COLO668 (cell line): Measurements from ENCODE around the gene ABCC1.
"Not testable (repeated sequence)": the region's sequence is repeated elsewhere in the genome, so short reads cannot be mapped to it uniquely, and the experiment has no call there.

Experiments
- DNase-seq: peaks from one replicate; lab custom pipeline; 2025; ENCODE audit not compliant: unreplicated experiment; lab: John Stamatoyannopoulos, UW

ABCC1 gene

DNA sequence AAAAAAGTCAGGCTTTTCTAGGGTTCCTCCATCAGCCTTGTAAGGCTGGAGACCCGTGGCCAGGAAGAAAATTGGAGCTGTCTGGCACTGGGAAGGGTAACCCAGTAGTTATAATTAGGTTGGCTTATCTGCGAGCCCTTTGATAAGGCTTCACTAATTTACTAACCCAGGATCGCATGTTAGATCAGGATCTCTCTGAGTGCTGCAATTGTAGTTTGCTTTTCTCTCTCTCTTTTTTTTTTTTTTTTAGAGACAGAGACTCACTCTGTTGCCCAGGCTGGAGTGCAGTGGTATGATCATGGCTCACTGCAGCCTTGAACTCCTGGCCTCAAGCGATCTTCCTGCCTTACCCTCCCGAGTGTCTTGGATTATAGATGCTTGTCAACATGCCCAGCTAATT is 17.0 kb downstream of the ABCC1 start:
- no peak for DNase-seq

DNA sequence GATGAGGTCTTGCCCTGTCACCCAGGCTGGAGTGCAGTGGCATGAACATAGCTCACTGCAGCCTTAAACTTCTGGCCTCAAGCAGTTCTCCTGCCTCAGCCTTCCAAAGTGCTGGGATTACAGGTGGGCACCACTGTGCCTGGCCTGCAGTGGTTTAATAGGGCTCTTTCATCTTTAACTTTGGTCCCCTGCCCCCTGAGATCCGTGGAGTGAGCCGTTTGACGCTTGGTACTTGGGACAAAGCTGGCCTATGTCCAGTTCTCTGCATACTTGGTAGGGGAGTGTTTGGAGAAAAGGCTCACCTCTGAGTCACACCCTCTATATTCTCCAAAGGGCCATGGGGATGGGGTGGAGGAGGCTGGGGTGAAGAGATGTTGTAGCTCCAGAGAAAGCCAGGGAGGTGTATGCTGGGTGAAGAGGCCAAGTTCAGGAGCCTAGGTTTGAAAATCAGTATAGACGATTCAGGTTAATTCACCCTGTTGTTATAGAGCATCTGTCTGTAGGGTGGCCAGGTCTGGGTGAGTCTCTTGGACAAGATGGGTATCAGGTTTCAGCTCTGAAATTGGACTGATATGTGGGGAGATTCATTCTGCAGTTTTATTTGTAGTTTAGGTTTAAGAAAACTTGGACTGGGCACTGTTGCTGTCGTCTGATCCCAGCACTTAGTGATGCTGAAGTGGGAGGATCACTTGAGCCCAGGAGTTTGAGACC is 17.6 kb downstream of the ABCC1 start:
- DNase-seq = no peak

- DNase-seq = no peak
Measured at GRCh38 chr16:15967655-15968315, 18.4 kb downstream of the ABCC1 start.

DNA sequence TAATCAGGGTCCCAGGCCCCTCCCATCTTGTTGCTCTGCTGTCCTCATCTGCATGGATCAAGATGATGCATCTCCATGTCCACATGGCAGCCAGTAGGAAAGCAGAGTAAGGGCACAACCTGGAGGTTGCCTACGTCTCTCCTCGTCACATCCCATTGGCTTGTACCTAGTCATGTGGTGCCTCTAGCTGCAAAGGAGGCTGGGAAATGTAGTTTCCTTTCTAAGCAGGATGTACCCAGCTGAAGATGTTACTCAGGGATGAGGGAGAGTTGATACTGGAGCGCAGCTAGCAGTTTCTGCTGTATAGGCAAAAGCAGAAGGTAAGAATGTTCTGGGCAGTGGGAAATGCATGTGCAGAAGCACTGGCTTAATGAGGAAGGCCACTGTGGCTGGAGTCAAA is 20.8 kb downstream of the ABCC1 start:
- DNase-seq = no peak

DNA sequence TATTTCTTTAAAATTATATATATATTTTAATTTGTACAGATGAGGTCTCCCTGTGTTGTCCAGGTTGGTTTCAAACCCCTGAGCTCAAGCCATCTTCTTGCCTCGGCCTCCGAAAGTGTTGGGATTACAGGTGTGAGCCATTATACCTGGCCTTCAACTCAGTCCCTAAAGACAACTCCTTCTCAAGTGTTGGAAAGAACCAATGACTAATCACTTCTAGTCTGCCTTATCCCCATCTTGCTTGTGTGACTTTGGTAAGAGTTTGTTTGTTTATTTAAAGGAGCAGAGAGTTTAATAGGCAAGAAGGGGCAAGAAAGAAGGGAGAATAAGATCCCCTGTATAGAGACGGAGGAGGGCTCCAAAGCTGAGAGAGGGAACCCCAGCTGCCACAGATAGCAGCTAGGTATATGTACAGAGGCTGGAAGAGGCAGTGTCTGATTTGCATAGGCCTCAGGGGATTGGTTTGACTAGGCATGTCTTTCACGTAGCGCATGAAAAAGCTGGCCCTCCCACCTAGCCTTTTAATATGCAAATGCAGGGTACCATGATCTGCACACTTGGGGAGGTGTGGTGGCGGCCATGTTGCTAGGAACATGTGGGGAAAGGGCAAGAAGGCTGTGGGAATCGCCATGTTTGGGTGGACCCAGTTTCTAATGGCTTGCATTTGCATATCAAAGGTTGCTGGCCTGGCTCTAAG is 21.5 kb downstream of the ABCC1 start:
- no peak for DNase-seq

GRCh38 chr16:15971440-15971815 is 22.0 kb downstream of the ABCC1 start:
- DNase-seq = no peak

- no peak for DNase-seq
Measured at GRCh38 chr16:15972046-15972868, 22.8 kb downstream of the ABCC1 start.

- no peak for DNase-seq
Measured at GRCh38 chr16:15973421-15973820, 24.0 kb downstream of the ABCC1 start.

DNA sequence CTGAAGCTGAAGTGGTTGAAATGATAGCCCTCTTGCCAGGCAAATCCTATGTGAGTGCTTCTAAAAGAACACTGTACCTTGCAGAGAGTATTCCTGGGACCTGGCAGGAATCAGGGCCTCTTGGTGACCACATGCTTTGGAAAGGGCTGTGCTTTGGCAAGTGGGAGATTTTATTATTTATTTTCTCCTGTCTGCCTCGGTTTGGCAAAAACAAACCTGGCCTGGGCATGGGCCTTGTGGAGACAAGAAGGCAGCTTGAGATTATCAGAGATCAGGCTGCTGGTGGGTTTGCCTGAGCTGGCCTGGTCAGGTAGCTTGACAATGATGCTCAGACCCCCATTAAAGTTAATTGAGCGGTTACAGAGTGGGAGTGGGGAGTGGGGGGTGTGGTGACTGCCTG is 24.6 kb downstream of the ABCC1 start:
- DNase-seq = no peak

- no peak for DNase-seq
Measured at GRCh38 chr16:15975172-15975571, 25.8 kb downstream of the ABCC1 start.

GRCh38 chr16:15976225-15976812 is 26.9 kb downstream of the ABCC1 start:
- no peak for DNase-seq

DNA sequence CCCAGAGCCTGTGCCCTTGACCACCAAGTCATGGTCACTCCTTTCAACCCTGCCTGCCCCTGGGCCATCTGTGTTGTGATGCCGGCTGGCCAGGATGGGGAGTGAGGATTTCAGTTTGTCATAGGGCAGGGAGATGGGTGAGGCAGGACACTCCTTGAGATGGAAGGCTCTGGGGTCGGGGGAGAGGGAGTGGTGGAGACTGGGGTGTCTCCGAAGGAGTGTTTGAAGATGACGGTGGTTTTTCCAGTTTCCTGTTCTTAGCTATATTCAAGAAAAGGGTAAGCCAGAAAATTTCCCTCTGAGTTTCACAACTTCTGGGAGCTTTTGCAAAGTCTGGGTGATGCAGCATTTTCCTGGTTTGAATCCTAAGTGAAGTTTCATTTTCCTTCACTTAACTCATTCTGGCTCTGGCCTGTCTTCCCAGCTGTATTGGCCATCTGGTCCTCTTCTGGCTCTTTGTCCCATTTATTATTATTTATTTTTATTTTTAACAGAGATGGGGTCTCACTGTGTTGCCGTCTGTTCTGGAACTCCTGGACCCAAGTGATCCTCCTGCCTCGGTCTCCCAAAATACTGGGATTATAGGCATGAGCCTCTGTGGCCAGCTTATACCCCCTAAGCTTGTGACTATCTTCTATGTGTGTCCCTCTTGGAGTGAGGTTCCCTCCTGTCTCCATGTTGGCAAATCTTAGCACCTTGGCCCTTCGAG is 27.7 kb downstream of the ABCC1 start:
- no peak for DNase-seq

GRCh38 chr16:15979801-15980200 is 30.4 kb downstream of the ABCC1 start:
- DNase-seq = no peak

DNA sequence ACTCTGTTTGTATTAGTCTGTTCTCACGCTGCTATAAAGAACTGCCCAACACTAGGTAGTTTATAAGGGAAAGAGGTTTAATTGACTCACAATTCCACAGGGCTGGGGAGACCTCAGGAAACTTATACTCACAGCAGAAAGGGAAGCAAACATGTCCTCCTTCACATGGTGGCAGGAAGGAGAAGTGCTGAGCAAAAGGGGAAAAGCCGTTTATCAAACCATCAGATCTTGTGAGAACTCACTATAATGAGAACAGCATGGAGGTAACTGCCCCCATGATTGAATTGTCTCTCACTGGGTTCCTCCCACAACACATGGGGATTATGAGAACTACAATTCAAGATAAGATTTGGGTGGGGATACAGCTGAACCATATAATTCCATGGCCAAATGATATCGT is 30.9 kb downstream of the ABCC1 start:
- no peak for DNase-seq

- DNase-seq = no peak
Measured at GRCh38 chr16:15981382-15981781, 32.0 kb downstream of the ABCC1 start.

DNA sequence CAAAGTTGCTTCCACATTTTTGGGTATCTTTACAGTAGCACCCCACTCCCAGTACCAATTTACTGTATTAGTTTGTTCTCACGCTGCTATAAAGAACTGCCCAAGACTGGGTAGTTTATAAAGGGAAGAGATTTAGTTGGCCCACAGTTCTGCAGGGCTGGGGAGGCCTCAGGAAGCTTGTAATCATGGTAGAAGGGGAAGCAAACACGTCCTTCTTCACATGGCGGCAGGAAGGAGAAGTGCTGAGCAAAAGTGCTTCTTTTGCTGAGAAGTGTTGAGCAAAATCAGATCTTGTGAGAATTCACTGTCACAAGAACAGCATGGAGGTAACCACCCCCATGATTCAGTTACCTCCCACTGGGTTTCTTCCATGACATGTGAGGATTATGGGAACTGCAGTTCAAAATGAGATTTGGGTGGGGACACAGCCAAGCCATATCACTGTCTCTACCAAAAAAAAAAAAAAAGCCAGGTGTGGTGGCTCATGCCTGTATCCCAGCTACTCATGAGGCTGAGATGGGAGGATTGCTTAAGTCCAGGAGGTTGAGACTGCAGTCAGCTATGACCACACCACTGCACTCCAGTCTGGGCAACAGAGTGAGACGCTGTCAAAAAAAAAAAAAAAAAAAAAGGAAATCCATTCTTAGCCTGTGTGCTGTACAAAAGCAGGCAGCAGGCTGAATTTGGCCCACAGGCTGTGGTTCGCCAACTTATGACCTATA is 32.9 kb downstream of the ABCC1 start:
- not testable (repeated sequence) for DNase-seq

DNA sequence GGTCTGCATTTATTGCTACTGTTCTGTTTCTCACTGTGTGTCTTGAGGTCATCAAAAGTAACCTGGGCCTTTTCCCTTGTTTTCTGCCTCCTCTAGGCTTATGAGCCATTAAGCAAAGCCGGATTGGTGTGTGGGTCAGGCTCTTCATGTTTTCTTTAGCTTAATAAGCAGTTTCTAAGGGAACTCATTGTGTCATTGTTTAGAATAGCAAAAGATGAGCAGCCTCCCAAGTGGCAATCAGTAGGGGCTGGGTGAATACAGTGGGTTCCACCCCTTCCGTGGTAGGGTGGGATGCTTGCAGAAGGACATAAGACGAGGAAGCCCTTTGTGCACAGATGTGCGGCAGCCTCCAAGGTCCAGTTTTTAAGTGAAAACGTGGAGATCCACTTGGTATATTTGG is 34.5 kb downstream of the ABCC1 start:
- DNase-seq = no peak

- DNase-seq = no peak
Measured at GRCh38 chr16:15985144-15985543, 35.7 kb downstream of the ABCC1 start.

GRCh38 chr16:15986261-15986660 is 36.8 kb downstream of the ABCC1 start:
- no peak for DNase-seq
